ENCODE measurements around the gene ARSK.

ARSK gene

DNA sequence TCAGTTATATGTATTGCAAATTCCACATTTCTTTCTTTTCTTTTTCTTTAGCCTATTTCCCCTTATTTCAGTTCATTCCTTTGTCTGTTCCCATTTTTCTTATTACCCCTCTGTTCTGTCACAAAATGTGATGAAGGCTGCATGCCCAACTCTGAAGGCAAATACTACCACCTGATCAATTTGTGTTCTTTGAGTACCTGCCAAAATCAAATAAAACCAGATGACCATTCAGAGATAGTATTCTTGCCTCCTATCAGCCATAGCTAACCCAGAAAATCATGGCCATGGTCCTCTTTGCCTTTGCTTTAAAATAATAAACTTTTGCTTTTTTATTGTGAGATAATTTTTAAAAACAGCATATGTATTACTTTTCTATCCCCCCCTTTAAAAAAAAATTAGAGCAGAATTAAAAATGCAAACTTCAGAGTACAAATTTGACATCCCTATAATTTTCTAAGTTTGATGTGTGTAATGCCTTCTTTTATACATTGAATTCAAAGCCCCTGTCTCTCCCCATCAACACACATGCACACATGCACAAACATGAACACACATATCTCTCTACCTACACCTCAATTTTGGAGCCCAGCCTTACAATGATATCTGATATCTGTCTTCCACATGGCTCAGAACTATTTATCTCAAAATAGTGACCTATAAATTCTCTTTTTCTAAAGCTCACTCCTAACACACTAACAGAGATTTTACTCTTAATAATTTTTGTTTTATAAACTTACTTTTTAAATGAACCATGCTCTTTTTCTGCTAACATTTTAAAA is 95.1 kb downstream of the ARSK start:
- DNase-seq, result peak; percentile 53

DNA sequence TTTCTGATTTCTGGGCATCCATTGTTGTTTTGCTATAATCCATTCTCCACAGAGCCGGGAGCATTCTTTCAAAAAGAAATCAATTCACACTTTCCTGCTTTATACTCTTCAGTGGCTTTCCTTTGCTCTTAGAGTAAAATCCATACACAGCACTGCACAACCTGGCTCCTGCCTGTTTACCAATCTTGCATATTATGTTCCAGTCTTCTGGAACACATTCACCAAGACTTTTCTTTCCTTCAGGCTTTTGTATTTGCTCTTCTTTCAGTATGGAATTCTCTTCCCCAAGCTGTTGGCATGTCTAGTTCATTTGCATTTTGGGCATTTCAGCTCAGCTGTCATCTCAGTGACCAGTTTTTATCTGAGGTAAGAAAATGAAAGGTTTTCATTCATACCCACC is 97.9 kb downstream of the ARSK start:
- DNase-seq, result no peak

- no peak for DNase-seq
Observed at GRCh38 chr5:95654196-95654595, 99.3 kb downstream of the ARSK start.
